ENCODE data around the gene MADCAM1.

DNA sequence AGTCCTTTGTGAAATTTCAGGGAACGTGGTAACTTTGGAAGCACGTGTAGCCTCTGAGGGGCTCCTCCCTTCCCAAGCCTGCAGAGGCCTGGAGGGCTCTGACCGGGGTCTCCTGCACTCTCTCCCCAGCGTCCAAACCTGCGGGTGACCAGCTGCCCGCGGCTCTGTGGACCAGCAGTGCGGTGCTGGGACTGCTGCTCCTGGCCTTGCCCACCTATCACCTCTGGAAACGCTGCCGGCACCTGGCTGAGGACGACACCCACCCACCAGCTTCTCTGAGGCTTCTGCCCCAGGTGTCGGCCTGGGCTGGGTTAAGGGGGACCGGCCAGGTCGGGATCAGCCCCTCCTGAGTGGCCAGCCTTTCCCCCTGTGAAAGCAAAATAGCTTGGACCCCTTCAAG, 8.3 kb downstream of the MADCAM1 start:
- TF ChIP-seq, protein P1, sequence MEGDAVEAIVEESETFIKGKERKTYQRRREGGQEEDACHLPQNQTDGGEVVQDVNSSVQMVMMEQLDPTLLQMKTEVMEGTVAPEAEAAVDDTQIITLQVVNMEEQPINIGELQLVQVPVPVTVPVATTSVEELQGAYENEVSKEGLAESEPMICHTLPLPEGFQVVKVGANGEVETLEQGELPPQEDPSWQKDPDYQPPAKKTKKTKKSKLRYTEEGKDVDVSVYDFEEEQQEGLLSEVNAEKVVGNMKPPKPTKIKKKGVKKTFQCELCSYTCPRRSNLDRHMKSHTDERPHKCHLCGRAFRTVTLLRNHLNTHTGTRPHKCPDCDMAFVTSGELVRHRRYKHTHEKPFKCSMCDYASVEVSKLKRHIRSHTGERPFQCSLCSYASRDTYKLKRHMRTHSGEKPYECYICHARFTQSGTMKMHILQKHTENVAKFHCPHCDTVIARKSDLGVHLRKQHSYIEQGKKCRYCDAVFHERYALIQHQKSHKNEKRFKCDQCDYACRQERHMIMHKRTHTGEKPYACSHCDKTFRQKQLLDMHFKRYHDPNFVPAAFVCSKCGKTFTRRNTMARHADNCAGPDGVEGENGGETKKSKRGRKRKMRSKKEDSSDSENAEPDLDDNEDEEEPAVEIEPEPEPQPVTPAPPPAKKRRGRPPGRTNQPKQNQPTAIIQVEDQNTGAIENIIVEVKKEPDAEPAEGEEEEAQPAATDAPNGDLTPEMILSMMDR (IDR thresholded peaks at IDR 0.05 in 8 of 11, conservative IDR thresholded peaks at IDR 0.05 in 3 of 11) = no peak
- no peak for TF ChIP-seq POLR2A (IDR thresholded peaks at IDR 0.05)

All from spleen (tissue), 7 donors.